Inflammatory macrophage treated with lipopolysaccharide for 1 hour (primary cell): ENCODE results near the gene ABHD5.
A peak's percentile ranks its signal among the peaks of the same experiment; 100 is the strongest.
"Not testable (repeated sequence)": the region's sequence is repeated elsewhere in the genome, so short reads cannot be mapped to it uniquely, and the experiment has no call there.

Source experiments
- DNase-seq, 2 donors: peaks; one replicate each; pipeline ENCODE4 v3.0.0-alpha.2; 2020 to 2022

Gene ABHD5

DNA sequence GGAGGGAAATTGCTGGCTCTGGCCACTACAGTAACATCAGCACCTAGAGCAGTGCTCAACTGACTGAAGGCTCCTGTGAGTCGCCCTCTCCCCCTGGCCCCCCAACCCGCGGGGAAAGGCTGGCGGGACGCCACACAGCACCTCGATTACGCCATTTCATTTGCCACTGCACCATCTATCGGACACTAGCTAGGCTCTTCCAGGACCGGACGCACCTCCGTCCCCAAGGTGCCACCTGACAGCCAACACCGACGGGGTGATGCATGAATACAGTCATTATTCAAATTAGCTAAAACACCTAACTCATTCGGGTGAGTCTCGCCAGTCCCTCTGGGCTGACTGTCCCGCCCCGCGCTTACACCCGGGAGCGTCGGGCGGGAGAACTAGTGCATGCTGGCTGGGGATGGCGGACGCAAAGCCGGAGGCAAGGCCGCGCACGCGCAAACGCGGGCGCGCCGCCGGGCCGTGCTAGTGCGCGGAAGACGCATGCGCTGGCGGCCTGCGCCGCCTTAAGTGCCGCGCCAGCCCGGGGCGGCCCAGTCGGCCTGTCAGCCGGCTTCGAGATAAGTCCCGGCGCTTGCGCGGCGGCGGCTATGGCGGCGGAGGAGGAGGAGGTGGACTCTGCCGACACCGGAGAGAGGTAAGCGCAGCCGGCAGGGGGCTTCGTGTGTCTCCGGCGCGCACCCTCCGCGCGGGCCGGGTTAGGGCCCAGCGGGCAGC lies at the start of gene ABHD5:
ABHD5 (plus strand) TSS at position 539 of the 720 bp plus-strand sequence; CDS start at position 594, 55 bp downstream.
- DNase-seq = peak; percentile 91 to 95

DNA sequence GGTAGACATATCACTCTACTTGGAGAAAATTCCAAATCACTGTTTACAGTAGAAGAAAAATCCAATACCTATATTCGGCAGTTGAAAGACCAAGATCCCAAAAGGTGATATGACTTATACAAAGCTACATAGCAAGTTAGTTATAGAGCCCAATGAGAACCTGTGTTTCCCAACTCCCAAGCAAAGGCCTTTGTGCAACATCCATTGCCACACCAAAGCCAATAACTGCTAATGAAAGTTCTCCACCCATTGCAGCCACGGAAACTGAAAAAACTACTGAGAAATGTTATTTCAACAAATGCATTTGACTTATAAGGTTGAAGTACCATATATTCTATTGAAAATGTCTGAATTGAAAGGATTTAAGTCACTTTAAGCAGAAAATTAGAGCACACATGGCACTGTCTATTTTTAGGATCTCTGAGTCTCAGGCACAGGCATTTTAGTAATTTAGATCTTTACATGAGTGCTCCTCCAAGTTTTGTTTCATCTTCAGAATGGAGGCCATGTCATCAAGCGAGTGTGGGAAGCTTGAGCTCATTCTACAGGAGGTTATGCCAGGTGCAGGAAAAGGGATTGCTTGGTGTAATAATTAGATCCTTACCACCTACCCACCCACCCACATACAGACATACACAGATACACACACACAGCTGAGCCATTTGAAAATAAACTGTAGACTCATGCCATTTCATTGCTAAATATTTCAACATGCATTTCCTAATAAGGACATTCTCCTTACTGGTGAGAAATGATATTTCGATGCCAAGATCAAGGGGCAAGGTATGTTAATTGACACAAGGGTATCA lies 49.2 kb upstream of the ABHD5 start:
- peak; percentile 59 to 76 for DNase-seq

DNA sequence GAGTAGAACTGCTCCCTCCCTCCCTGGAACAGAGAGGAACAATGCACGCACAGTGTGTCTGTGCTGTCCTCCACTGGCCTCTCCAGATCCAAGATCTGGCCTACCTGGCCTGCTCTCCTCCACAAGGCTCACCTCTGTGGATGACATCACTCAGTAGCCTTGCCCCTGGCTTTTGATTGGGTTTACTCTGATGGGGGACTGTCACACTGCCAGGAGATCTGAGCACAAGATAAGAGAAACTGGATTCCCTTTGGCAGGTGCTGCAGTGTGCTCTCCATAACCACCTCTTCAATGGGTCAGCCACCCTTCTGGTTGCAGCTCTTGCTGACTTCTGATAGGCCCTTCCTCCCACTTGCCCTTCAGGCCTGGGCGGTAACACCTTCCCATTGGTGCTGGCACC lies 46.3 kb upstream of the ABHD5 start:
- DNase-seq = no peak

DNA sequence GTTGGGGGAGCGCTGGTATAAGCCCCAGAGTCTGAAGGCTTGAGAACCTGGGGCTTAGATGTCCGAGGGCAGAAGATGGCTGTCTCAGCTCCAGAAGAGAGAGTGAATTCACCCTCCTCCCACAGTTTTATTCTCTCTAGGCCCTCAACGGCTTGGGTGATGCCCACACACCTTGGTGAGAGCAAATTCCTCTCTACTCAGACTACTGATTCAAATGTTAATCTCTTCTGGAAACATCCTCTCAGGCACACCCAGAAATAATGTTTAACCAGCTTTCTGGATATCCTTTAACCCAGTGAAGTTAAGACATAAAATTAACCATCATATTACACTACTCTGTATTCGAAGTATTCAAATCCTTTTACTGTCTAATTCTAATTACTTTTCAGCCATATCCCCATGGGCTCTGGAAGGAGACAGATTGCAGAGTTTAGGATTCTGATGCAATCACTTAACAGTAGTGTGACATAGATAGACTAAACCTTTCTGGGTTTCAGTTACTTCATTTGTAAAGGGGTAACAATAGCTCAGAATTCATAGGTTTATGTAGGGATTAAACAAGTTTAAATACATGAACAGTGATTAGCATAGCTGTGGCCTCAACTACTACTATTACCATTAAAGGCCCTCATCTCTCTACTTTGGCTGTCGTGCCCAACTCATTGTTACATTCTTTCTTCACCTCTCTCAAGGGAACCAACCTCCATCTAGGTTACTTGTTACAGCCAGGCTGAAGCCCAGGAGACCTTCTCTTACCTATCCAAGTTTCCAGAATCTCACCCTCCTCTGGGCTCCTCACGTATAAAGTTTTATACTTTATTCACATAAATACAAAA lies 43.2 kb upstream of the ABHD5 start:
- no peak for DNase-seq

DNA sequence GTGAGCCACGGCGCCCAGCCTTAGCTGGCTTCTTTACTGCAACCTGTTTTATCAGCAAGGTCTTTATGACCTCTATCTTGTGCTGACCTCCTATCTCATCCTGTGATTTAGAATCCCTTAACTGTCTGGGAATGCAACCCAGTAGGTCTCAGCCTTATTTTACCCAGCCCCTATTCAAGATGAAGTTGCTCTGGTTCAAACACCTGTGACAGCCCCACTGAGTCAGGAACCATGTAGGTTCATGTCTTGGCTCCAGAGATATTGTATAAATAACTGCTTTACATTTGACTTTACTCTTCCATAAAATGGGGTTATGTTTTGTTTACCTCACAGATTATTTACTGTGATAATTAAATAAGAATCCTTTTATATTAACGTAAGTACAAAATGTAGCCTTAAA lies 41.8 kb upstream of the ABHD5 start:
- DNase-seq = no peak

DNA sequence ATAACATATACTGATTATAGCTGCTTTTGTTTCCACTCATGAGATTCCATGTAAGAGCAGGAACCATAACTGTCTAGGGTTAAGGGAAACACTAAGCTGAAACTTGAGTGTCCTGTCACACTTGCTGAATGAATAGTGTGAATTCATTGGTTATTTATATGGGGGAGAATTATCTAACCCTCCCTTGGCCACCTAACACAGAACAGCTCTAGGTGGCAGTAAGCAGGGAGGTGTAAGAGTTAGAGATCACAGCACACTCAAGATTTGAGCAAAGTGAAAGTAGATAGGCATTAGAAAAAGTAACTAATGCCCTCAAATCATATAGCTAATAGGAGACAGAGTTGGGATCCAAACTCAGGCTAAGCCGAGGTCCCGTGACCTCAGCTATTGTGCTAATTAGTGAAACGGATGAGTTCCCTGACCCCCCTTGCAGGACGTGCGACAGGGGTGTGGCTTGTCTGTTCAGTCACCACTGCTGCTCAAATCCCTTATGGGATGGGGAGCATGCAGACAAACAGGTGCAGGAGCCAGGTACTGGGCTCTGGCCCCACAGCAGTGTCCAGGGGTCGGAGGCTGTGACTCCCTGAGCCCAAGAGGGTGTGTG lies 41.3 kb upstream of the ABHD5 start:
- no peak for DNase-seq

DNA sequence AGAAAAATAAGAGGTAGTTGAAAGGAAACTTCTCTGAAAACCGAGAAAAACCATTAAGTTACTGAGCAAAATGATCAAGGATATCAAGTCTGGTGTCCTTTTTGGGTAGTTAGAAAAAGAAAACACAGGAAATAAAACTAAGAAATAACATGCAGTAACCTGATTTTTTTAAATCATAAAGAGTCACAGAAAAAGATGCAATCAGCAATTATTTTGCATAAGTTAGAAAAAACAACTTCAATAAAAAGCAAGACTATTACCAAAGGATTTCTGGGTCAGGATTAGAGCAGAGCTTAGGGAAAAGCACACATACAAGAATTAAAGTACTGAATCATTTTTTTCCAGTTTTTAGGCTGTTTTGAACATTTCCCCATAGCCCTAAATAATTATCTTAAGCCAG lies 40.4 kb upstream of the ABHD5 start:
- no peak for DNase-seq

DNA sequence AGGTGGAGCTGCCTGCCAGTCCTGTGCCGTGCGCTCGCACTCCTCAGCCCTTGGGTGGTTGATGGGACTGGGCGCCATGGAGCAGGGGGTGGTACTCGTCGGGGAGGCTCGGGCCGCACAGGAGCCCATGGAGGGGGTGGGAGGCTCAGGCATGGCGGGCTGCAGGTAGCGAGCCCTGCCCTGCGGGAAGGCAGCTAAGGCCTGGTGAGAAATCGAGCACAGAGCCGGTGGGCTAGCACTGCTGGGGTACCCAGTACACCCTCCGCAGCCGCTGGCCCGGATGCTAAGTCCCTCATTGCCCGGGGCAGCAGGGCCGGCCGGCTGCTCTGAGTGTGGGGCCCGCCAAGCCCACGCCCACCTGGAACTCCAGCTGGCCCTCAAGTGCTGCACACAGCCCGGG lies 34.3 kb upstream of the ABHD5 start:
- DNase-seq = not testable (repeated sequence)

DNA sequence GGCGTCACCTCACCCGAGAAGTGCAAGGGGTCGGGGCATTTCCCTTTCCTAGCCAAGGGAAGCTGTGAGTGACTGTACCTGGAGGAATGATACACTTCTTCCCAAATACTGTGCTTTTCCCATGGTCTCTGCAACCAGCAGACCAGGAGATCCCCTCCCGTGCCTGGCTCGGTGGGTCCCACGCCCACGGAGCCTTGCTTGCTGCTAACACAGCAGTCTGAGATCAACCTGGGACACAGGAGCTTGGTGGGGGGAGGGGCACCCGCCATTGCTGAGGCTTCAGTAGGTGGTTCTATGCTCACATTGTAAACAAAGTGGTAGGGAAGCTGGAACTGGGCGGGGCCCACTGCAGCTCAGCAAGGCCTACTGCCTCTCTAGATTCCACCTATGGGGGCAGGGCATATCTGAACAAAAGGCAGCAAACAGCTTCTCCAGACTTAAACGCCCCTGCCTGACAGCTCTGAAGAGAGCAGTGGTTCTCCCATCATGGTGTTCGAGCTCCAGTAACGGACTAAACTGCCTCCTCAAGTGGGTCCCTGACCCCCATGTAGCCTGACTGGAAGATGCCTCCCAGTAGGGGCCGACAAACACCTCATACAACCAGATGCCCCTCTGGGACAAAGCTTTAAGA lies 31.4 kb upstream of the ABHD5 start:
- DNase-seq = no peak

DNA sequence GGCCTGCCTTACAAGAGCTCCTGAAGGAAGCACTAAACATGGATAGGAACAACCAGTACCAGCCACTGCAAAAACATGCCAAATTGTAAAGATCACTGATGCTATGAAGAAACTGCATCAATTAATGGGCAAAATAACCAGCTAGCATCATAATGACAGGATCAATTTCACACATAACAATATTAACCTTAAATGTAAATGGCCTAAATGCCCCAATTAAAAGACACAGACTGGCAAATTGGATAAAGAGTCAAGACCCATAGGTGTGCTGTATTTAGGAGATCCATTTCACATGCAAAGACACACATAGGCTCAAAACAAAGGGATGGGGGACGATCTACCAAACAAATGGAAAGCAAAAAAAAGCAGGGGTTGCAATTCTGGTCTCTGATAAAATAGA lies 29.4 kb upstream of the ABHD5 start:
- not testable (repeated sequence) for DNase-seq

DNA sequence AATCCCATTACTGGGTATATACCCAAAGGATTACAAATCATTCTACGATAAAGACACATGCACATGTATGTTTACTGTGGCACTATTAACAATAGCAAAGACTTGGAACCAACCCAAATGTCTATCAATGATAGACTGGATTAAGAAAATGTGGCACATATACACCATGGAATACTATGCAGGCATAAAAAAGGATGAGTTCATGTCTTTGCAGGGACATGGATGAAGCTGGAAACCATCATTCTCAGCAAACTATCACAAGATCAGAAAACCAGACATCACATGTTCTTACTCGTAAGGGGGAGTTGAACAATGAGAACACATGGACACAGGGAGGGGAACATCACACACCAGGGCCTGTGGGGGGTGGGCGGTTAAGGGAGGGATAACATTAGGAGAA lies 25.7 kb upstream of the ABHD5 start:
- not testable (repeated sequence) for DNase-seq

DNA sequence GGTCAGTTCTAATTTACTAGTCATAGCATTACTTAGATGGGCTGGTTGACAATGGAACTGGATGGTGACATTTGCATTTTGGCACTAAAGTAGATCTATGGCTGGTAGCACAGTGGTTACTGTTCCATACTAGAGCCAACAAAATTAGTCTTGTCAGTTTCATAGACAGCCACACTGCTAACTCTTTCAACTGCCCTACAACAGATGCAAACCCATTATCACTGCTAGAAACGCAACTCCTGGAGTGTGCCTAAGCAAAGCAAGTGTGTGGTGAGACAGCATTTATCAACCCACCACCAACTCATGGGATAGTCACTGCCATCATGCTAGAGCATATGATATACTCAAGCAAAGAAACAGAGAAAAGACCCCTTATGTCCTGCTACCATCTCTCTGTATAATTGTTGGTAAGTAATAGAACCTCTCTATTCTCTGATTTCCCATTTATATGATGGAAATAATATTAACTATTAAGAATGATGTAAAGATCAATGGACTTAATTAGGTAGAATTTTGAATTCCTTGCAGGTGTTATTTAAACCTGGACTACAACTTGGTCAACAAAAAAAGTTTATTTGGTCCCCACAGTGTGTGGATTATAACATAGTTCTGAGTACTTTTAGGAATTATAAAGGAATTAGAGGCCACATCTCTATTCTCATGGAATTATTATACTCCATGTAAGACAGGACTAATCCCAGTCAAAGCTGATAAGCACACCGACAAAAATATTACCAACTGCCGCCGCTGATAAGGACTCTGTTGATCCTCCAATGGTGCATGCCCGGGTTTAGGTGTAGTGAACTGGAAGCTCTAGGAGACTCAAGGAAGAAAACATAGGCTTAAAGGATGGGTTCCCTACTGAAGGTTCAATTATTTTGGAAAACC lies 19.9 kb upstream of the ABHD5 start:
- DNase-seq = no peak

DNA sequence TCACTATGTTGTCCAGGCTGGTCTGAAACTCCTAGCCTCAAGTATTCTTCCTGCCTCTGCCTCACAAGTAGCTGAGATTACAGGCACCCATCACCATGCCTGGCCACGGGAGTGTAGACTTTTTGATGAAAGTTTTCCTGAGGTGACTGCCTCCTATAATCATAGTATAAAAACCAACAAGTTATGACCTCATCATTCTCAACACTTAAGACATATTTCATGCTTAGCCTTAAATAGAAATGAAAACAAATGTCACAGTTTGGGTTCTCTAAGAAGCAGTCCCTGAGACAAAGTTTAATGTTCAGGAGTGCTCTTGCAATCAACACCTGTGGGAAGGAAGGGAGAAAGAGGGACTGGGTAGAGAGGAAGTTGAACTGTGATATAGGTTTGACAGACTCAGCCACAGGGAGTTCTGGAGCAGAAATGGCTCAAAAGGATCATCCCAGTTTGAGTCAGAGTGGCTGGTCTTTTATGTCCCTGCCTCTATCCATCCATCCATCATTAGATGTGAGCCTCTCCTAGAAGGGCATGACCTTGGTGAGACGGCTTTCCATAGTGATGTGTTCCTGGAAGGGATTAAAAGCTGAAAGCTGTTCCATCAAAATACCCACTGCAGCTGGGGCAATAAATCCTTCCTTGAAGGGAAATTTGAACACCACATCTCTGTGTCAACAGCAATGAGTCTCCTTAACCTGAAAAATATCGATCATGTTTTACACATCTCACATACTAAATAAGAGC lies 16.2 kb upstream of the ABHD5 start:
- no peak for DNase-seq

DNA sequence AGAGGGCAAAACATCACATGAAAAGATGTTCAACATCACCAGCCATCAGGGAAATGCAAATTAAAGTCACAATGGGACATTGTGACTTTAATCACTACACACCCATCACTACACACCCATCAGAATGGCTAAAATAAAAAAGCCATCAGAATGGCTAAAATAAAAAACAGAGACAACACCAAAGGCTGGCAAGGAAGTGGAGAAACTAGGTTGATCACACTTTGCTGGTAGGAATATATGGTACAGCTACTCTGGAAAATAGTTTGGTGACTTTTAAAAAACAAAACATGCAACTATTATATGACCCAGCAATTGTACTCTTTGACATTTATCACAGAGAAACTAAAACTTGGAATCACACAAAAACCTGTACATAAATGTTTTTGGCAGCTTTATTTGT lies 15.1 kb upstream of the ABHD5 start:
- DNase-seq = no peak

DNA sequence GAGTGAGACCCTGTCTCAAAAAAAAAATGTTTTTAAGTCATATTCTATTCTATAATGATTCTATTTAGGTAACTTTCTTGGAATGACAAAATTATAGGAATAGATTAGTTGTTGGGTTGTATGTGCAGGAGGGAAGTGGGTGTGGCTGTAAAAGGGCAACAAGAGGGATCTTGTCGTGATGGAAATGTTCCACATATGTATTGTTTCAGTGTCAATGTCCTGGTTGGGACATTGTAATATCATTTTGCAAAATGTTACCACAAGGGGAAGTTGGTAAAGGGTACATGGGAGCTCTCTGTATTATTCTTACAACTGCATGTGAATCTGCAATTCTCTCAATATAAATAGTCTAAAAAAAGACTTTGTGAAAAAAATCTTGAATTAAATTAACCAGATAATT lies 14.3 kb upstream of the ABHD5 start:
- peak in 1 of 2 donors; percentile 32 for DNase-seq

DNA sequence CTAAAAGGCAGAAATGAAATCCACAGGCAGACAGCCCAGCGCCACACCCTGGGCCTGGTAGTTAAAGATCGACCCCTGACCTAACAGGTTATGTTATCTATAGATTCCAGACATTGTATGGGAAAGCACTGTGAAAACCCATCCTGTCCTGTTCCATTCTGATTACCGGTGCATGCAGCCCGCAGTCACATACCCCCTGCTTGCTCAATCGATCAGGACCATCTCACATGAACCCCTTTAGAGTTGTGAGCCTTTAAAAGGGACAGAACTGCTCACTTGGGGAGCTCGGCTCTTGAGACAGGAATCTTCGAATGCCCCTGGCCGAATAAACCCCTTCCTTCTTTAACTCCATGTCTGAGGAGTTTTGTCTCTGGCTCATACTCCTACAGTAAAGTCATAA lies 12.4 kb upstream of the ABHD5 start:
- DNase-seq = not testable (repeated sequence)

DNA sequence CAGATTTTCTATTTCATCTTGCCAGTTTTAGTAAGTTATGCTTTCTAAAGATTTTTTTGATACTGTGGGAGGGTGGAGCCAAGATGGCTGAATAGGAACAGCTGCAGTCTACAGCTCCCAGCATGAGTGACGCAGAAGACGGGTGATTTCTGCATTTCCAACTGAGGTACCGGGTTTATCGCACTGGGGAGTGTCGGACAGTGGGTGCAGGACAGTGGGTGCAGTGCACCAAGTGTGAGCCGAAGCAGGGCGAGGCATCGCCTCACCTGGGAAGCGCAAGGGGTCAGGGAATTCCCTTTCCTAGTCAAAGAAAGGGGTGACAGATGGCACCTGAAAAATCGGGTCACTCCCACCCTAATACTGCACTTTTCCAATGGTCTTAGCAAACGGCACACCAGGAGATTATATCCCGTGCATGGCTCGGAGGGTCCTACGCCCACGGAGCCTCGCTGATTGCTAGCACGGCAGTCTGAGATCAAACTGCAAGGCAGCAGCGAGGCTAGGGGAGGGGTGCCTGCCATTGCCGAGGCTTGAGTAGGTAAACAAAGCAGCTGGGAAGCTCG lies 11.8 kb upstream of the ABHD5 start:
- DNase-seq = not testable (repeated sequence)

DNA sequence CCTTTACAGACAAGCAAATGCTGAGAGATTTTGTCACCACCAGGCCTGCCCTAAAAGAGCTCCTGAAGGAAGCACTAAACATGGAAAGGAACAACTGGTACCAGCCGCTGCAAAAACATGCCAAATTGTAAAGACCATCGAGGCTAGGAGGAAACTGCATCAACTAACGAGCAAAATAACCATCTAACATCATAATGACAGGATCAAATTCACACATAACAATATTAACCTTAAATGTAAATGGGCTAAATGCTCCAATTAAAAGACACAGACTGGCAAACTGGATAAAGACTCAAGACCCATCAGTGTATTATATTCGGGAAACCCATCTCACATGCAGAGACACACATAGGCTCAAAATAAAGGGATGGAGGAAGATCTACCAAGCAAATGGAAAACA lies 9.9 kb upstream of the ABHD5 start:
- not testable (repeated sequence) for DNase-seq

DNA sequence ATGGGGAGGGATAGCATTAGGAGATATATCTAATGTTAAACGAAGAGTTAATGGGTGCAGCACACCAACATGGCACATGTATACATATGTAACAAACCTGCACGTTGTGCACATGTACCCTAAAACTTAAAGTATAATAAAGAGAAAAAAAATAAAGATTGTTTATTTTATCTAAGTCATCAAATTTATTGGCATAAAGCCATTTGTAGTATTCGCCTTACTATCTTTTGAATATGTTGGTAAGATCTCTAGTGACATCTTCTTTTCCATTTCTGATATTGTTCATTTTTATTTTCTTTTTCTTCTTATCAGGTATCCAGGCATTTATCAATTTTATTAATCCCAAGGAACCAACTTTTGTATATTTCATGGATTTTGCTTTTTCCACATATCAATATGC lies 5.8 kb upstream of the ABHD5 start:
- no peak for DNase-seq

DNA sequence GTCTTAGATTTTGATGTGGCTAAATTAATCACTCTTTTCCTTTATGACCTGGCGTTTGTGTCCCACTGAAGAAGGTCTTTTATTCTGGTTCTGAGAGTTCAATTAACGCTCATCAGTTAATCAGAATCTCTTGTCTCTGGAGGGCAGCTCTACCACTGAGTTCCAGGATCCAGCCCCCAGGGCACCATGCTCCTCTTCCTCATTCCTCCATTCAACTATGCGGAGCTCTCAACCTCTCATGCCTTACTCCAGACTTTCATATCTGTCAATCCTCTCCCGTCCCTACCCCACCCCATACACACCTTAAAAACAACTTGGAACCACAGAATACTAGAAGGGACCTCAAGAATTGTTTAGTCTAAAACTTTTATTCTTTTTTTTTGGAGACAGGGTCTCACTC lies 4.8 kb upstream of the ABHD5 start:
- no peak for DNase-seq
